Measurements from ENCODE around the gene PSD2.

Gene PSD2

DNA sequence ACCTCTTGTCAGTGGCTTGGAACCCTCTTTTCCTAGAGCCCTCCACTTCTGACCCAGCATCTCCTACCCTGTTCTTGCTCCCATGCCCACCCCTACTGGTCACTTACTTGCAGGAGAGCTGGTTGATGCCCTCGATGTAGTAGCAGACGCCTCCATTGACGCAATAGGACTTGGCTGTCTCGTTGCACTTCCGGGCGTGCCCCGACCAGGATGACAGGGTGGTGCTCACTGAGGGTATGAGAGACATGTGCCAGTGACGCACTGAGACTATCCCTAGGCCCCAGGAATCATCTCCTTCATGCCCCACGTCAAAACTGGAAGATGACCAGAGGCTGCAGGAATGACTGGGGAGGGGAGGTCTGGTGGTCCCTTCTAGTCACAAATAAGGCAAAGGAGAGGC lies 76.0 kb downstream of the PSD2 start:
- Histone ChIP-seq H2BK120ac (ENCODE audit: low read depth, low read length) (no peak overlapping the region), H3K4ac (ENCODE audit: low read depth in 1 of 2, low read length in 2 of 2) (no peak overlapping the region), H3K27me3 (ENCODE audit: control insufficient read depth in 1 of 2, insufficient read depth in 1 of 2, low read length in 2 of 2) (peaks cover 11 to 70% of the 10 kb centered on the region in 2 experiments), H2AK5ac (ENCODE audit: low read length, severe bottlenecking) (no peak overlapping the region), H3K23ac (ENCODE audit: low read length in 2 of 2) (no peak overlapping the region), H3K18ac (ENCODE audit: low read depth in 1 of 2, low read length in 2 of 2) (no peak overlapping the region), H3K9ac (ENCODE audit: low read length) (no peak overlapping the region), H2BK15ac (ENCODE audit: low read depth, poor library complexity, severe bottlenecking) (no peak overlapping the region), H2AFZ (ENCODE audit: low read depth, low read length) (no peak overlapping the region), H2BK5ac (ENCODE audit: low read depth, low read length, poor library complexity, severe bottlenecking) (no peak overlapping the region), H3K4me2 (ENCODE audit: low read length, poor library complexity, severe bottlenecking) (no peak overlapping the region), H2BK12ac (ENCODE audit: low read length in 2 of 2) (no peak overlapping the region), H3K14ac (ENCODE audit: low read length in 2 of 2) (no peak overlapping the region), H3K36me3 (ENCODE audit: control insufficient read depth in 1 of 2, insufficient read depth in 2 of 2, low read depth in 1 of 2, low read length in 2 of 2) (no peaks in the 10 kb centered on the region), H3K4me1 (ENCODE audit: control insufficient read depth, insufficient read depth, low read depth, low read length) (no peaks in the 10 kb centered on the region), H3K79me1 (replicated peaks; ENCODE audit: low read length, poor library complexity, severe bottlenecking) (no peaks in the 10 kb centered on the region), H3K27ac (ENCODE audit: low read length, poor library complexity, severe bottlenecking) (no peak overlapping the region), H4K91ac (ENCODE audit: low read length) (no peak overlapping the region), H3K9me3 (ENCODE audit: control insufficient read depth, low read length) (peaks cover 3% of the 10 kb centered on the region), H3K4me3 (ENCODE audit: insufficient read depth in 1 of 2, low read depth in 1 of 2, low read length in 2 of 2) (no peak overlapping the region), H4K8ac (ENCODE audit: low read length) (no peak overlapping the region)
- WGBS: 86% methylated on average over 9 of the region's 9 CpGs
- DNase-seq: no peak

DNA sequence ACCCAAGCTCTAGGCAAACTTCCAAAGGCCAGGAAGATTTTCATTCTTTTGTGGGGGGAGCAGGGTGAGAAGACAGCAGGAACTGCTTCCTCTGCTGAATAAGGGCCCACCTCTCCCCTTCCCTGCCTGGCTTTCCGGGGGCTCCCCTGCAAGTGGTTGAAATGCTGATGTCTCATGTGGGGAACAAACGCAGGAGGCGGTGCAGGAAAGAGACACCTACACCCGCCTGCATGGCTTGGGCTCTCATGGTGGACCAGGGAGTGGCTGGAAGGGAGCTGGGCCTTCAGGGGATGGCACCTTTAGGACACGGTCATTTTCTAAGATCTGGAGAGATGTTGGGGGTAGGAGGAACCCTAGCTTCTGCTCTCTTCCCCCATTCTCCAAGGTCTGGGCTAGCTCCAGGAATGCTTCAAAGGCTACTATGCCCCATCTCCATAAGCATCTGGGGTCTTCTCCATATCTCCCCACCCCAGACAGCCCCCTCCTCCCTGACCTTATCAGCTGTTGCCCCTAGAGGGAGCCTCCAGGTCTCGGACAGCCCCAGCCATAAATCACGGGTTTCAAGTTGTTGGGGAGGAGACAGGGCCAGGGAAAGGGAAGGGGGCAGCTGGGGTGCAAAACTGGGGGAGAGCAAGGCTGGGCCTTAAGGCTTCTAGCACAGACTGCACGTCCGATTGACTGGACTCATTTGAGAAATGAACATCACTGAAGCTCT lies 76.6 kb downstream of the PSD2 start:
- H3K27me3 ChIP-seq (ENCODE audit: control insufficient read depth in 1 of 2, insufficient read depth in 1 of 2, low read length in 2 of 2): peaks cover 11 to 70% of the 10 kb centered on the region in 2 experiments
- H3K79me1 ChIP-seq (replicated peaks; ENCODE audit: low read length, poor library complexity, severe bottlenecking): no peaks in the 10 kb centered on the region
- H3K4me2 ChIP-seq (ENCODE audit: low read length, poor library complexity, severe bottlenecking): no peak overlapping the region
- 78% methylated on average over 9 of the region's 9 CpGs for WGBS
- H3K9me3 ChIP-seq (ENCODE audit: control insufficient read depth, low read length): peaks cover 3% of the 10 kb centered on the region
- H2BK12ac ChIP-seq (ENCODE audit: low read length in 2 of 2): no peak overlapping the region
- H3K4me1 ChIP-seq (ENCODE audit: control insufficient read depth, insufficient read depth, low read depth, low read length): no peaks in the 10 kb centered on the region
- H2BK5ac ChIP-seq (ENCODE audit: low read depth, low read length, poor library complexity, severe bottlenecking): no peak overlapping the region
- no peaks in the 10 kb centered on the region for H3K36me3 ChIP-seq (ENCODE audit: control insufficient read depth in 1 of 2, insufficient read depth in 2 of 2, low read depth in 1 of 2, low read length in 2 of 2)
- H2AFZ ChIP-seq (ENCODE audit: low read depth, low read length): no peak overlapping the region
- no peak overlapping the region for H2BK120ac ChIP-seq (ENCODE audit: low read depth, low read length)
- H2AK5ac ChIP-seq (ENCODE audit: low read length, severe bottlenecking): no peak overlapping the region
- no peak overlapping the region for H3K18ac ChIP-seq (ENCODE audit: low read depth in 1 of 2, low read length in 2 of 2)
- H3K4ac ChIP-seq (ENCODE audit: low read depth in 1 of 2, low read length in 2 of 2): no peak overlapping the region
- no peak overlapping the region for H3K4me3 ChIP-seq (ENCODE audit: insufficient read depth in 1 of 2, low read depth in 1 of 2, low read length in 2 of 2)
- H3K9ac ChIP-seq (ENCODE audit: low read length): no peak overlapping the region
- no peak overlapping the region for H3K23ac ChIP-seq (ENCODE audit: low read length in 2 of 2)
- H3K14ac ChIP-seq (ENCODE audit: low read length in 2 of 2): no peak overlapping the region
- no peak for DNase-seq
- H4K91ac ChIP-seq (ENCODE audit: low read length): no peak overlapping the region
- H4K8ac ChIP-seq (ENCODE audit: low read length): no peak overlapping the region
- H3K27ac ChIP-seq (ENCODE audit: low read length, poor library complexity, severe bottlenecking): no peak overlapping the region
- H2BK15ac ChIP-seq (ENCODE audit: low read depth, poor library complexity, severe bottlenecking): no peak overlapping the region

DNA sequence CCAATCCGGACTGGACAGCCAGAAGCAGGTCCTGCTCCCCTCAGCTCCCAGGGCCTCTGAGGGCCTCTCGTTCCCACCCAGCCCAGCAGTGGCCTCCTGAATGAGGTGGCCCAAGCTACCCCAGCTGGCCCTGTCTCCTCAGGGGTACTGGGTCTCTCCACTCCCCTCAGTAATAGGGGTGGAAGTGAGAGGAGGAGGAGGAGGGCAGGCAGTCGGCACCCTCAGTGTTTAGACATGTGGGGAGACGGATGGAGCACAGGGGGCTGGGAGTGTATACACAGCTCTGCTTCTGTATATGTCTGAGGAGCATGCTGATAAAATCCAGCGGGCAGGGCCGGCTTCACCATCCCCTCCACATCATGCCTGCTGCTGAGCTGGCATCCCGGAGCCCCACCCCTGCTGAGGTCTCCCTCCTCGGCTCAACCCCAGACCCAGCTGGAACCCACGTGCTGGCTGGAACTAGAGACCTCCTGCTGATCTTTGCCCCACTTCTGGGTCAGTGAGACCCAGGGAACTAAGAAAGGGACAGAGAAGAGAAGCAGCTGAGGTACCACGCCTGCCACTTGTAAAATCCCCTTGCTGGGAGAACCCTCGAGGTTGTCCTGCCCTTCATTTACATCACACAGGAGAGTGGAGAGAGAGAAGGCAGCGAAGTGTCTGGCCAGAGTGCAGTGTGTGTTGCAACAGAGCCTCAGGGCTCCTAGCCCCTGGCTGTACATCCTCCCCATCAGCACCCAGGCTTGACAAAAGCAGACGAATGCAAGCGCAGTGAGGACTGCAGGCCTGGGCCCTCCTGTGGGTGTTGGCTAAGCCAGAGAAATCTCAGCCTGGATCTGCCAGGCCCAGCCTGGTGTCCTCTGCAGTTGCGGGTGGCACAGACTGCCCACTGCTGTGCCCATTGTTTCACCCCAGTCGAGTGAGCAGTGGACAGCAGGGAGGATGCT lies 77.5 kb downstream of the PSD2 start:
- Histone ChIP-seq H3K4ac (ENCODE audit: low read depth in 1 of 2, low read length in 2 of 2) (no peak overlapping the region), H3K4me3 (ENCODE audit: insufficient read depth in 1 of 2, low read depth in 1 of 2, low read length in 2 of 2) (no peak overlapping the region), H2BK5ac (ENCODE audit: low read depth, low read length, poor library complexity, severe bottlenecking) (no peak overlapping the region), H3K79me1 (replicated peaks; ENCODE audit: low read length, poor library complexity, severe bottlenecking) (no peaks in the 10 kb centered on the region), H3K27me3 (ENCODE audit: control insufficient read depth in 1 of 2, insufficient read depth in 1 of 2, low read length in 2 of 2) (peaks cover 11 to 65% of the 10 kb centered on the region in 2 experiments), H3K14ac (ENCODE audit: low read length in 2 of 2) (peak overlapping the region in 1 of 2 experiments; percentile 10), H2BK120ac (ENCODE audit: low read depth, low read length) (no peak overlapping the region), H4K91ac (ENCODE audit: low read length) (no peak overlapping the region), H3K4me2 (ENCODE audit: low read length, poor library complexity, severe bottlenecking) (no peak overlapping the region), H3K4me1 (ENCODE audit: control insufficient read depth, insufficient read depth, low read depth, low read length) (no peaks in the 10 kb centered on the region), H2BK12ac (ENCODE audit: low read length in 2 of 2) (no peak overlapping the region), H2AFZ (ENCODE audit: low read depth, low read length) (no peak overlapping the region), H3K9ac (ENCODE audit: low read length) (no peak overlapping the region), H3K23ac (ENCODE audit: low read length in 2 of 2) (no peak overlapping the region), H3K27ac (ENCODE audit: low read length, poor library complexity, severe bottlenecking) (no peak overlapping the region), H3K9me3 (ENCODE audit: control insufficient read depth, low read length) (peaks cover 3% of the 10 kb centered on the region), H2BK15ac (ENCODE audit: low read depth, poor library complexity, severe bottlenecking) (no peak overlapping the region), H2AK5ac (ENCODE audit: low read length, severe bottlenecking) (no peak overlapping the region), H3K36me3 (ENCODE audit: control insufficient read depth in 1 of 2, insufficient read depth in 2 of 2, low read depth in 1 of 2, low read length in 2 of 2) (no peaks in the 10 kb centered on the region), H3K18ac (ENCODE audit: low read depth in 1 of 2, low read length in 2 of 2) (no peak overlapping the region), H4K8ac (ENCODE audit: low read length) (no peak overlapping the region)
- no peak for DNase-seq
- 71% methylated on average over 13 of the region's 16 CpGs for WGBS

DNA sequence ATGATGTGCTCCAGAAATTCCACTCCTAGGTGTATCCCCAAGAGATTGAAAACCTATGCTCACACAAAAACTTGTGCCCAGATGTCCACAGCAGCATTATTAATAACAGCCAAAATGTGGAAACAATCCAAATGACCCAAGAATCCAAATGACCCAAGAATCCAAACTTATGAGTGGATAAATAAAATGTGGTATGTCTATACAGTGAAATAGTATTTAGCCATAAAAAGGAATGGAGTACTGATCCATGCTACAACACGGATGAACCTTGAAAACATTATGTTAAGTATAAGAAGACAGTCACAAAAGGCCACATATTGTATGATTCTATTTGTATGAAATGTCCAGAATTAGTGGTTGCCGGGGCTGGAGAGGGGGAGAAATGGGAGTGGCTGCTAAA lies 80.3 kb downstream of the PSD2 start:
- H3K9ac ChIP-seq (ENCODE audit: low read length): no peak overlapping the region
- H3K4ac ChIP-seq (ENCODE audit: low read depth in 1 of 2, low read length in 2 of 2): no peak overlapping the region
- no peak overlapping the region for H2BK5ac ChIP-seq (ENCODE audit: low read depth, low read length, poor library complexity, severe bottlenecking)
- no peak for DNase-seq
- no peak overlapping the region for H3K18ac ChIP-seq (ENCODE audit: low read depth in 1 of 2, low read length in 2 of 2)
- no peak overlapping the region for H3K4me2 ChIP-seq (ENCODE audit: low read length, poor library complexity, severe bottlenecking)
- no peak overlapping the region for H2BK12ac ChIP-seq (ENCODE audit: low read length in 2 of 2)
- WGBS: 89% methylated on average over 2 of the region's 2 CpGs
- no peak overlapping the region for H3K23ac ChIP-seq (ENCODE audit: low read length in 2 of 2)
- H3K4me1 ChIP-seq (ENCODE audit: control insufficient read depth, insufficient read depth, low read depth, low read length): no peaks in the 10 kb centered on the region
- no peak overlapping the region for H3K4me3 ChIP-seq (ENCODE audit: insufficient read depth in 1 of 2, low read depth in 1 of 2, low read length in 2 of 2)
- no peak overlapping the region for H3K27ac ChIP-seq (ENCODE audit: low read length, poor library complexity, severe bottlenecking)
- no peak overlapping the region for H3K14ac ChIP-seq (ENCODE audit: low read length in 2 of 2)
- H2BK120ac ChIP-seq (ENCODE audit: low read depth, low read length): no peak overlapping the region
- peaks cover 3% of the 10 kb centered on the region for H3K9me3 ChIP-seq (ENCODE audit: control insufficient read depth, low read length)
- H3K27me3 ChIP-seq (ENCODE audit: control insufficient read depth in 1 of 2, insufficient read depth in 1 of 2, low read length in 2 of 2): peaks cover 11 to 60% of the 10 kb centered on the region in 2 experiments
- no peak overlapping the region for H4K91ac ChIP-seq (ENCODE audit: low read length)
- no peak overlapping the region for H2AFZ ChIP-seq (ENCODE audit: low read depth, low read length)
- H3K36me3 ChIP-seq (ENCODE audit: control insufficient read depth in 1 of 2, insufficient read depth in 2 of 2, low read depth in 1 of 2, low read length in 2 of 2): no peaks in the 10 kb centered on the region
- no peaks in the 10 kb centered on the region for H3K79me1 ChIP-seq (replicated peaks; ENCODE audit: low read length, poor library complexity, severe bottlenecking)
- H2BK15ac ChIP-seq (ENCODE audit: low read depth, poor library complexity, severe bottlenecking): no peak overlapping the region
- no peak overlapping the region for H2AK5ac ChIP-seq (ENCODE audit: low read length, severe bottlenecking)
- H4K8ac ChIP-seq (ENCODE audit: low read length): no peak overlapping the region
